ENCODE measurements around the gene PDGFB.

- TF ChIP-seq CTCF (conservative IDR thresholded peaks at IDR 0.05) (no peak), EZH2 (IDR thresholded peaks at IDR 0.05; ENCODE audit: low read depth) (no peak)
Measured at GRCh38 chr22:39219071-39220039, 25.4 kb downstream of the PDGFB start.
